ENCODE results near the gene DPCD. TPM values are rescaled to one million over a fixed set of nuclear protein-coding genes. Genes with fewer than 3 reads are reported as not detected.
"Not testable (repeated sequence)": the region's sequence is repeated elsewhere in the genome, so short reads cannot be mapped to it uniquely, and the experiment has no call there.

Gene DPCD
- total RNA-seq, 4 donors from 2014 or later = 8.2 to 15.7 (median 13.5) TPM; not detected in 1

DNA sequence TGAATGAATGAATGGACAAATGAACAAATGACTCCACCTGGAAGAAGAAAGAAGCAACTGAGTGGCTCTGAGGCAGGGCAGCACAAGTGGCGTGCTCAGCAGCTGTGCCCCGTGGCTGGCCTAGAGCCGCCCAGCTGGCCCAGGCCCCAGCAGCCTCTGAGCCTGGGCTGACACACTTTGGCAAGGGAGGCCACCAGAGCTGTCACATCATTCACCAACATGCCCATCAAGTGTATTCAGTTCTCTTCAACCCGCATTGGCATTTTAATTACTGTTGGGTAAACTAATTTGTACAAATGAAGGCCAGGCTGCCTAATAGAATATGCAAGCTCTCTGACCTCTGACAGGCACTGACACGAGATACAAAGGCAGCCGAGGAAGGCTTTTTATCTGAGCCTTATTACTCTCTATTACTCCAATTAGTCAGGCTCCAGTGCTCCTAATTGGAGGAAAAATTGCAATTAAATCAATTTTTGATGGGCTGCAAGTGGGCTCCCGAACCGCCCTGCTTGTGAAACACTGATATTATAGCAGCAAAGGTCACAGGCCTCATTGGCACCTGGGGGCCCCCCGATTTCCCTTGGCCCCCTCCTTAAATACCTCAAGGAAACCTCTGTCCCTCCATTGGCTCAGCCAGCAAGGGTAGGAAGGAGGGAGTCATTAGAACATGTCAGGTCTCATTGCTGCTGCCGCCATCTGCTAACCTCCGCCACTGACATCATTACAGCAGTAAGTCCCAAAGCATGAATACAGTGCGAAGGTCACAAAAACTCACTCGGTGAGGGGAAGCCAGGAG lies 41.9 kb downstream of the DPCD start:
- 91 to 100% methylated on average over 1 to 13 of the region's 13 CpGs for WGBS, 2 donors (ENCODE audit: low coverage in 1 of 2)
- H3K36me3 ChIP-seq = no peaks in the 10 kb centered on the region
- no peak overlapping the region for H3K4me3 ChIP-seq
- no peaks in the 10 kb centered on the region for H3K4me1 ChIP-seq
- H3K27ac ChIP-seq = no peak overlapping the region
- H3K9me3 ChIP-seq = no peaks in the 10 kb centered on the region
- TF ChIP-seq EP300 (IDR thresholded peaks at IDR 0.05; ENCODE audit: low read depth) (no peak), POLR2AphosphoS5 (IDR thresholded peaks at IDR 0.05) (no peak), POLR2A (IDR thresholded peaks at IDR 0.05) (no peak)
- in situ Hi-C loops (cut with MboI; ENCODE audit: low pct_ligation_motif_present in 1 of 4, low pct_unique_long_range_greater_than_20kb in 1 of 4, low sequenced_read_pairs in 3 of 4) = no loop called here
- DNase-seq = no peak
- intact Hi-C loops (cut with DNase I; ENCODE audit: low total_unique reads) = no loop called here
- no peaks in the 10 kb centered on the region for H3K27me3 ChIP-seq

DNA sequence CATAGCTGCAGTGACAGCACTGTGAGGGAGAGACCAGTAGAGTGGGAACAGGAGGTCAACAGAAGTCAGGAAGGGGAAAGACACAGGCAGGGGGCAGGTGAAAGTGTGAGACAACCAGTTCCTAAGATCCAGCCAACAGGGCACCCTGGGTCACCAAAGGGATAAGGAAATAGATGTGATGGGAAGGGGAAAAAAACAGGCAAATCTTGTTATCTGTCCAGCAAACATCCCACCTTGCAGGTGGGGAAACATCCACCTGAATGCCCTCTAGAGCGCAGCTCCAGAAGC lies 42.5 kb downstream of the DPCD start:
- Histone ChIP-seq H3K4me3 (no peak overlapping the region), H3K4me1 (no peaks in the 10 kb centered on the region), H3K9me3 (no peaks in the 10 kb centered on the region), H3K27me3 (no peaks in the 10 kb centered on the region), H3K36me3 (no peaks in the 10 kb centered on the region), H3K27ac (no peak overlapping the region)
- in situ Hi-C loops (cut with MboI; ENCODE audit: low pct_ligation_motif_present in 1 of 4, low pct_unique_long_range_greater_than_20kb in 1 of 4, low sequenced_read_pairs in 3 of 4) (no loop called here), intact Hi-C loops (cut with DNase I; ENCODE audit: low total_unique reads) (no loop called here)
- no peak for DNase-seq
- TF ChIP-seq, protein P1, sequence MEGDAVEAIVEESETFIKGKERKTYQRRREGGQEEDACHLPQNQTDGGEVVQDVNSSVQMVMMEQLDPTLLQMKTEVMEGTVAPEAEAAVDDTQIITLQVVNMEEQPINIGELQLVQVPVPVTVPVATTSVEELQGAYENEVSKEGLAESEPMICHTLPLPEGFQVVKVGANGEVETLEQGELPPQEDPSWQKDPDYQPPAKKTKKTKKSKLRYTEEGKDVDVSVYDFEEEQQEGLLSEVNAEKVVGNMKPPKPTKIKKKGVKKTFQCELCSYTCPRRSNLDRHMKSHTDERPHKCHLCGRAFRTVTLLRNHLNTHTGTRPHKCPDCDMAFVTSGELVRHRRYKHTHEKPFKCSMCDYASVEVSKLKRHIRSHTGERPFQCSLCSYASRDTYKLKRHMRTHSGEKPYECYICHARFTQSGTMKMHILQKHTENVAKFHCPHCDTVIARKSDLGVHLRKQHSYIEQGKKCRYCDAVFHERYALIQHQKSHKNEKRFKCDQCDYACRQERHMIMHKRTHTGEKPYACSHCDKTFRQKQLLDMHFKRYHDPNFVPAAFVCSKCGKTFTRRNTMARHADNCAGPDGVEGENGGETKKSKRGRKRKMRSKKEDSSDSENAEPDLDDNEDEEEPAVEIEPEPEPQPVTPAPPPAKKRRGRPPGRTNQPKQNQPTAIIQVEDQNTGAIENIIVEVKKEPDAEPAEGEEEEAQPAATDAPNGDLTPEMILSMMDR (IDR thresholded peaks at IDR 0.05) = no peak
- 95% methylated on average over 1 of the region's 1 CpG; no CpG with 5 or more reads in 1 of the 2 donors for WGBS, 2 donors (ENCODE audit: low coverage in 1 of 2)

DNA sequence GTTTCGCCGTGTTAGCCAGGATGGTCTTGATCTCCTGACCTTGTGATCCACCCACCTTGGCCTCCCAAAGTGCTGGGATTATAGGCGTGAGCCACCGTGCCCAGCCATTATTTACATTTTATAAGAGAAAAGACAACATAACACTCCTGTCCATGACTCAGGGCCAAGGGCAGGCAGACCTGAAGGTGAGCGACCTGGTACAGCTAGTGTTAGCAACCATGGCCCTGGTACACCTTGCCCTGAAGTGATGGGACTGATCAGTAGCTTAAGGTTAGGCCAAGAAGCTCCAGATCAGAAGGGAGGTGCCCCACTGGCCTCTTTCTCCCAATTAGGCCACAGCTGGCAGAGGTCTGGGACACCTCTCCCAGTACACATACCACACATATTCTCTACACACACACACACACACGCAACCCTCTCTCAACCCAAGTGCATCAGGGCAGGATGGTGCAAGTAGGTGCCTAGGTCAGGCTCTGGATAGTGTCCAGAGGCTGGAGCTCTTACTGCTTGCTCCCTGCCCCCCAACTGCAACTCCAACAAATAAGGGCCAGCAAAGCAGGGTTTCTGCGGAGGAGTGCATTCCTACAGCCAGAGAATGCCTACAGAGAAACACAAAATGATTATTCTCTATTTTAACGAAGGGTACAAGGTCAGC lies 43.8 kb downstream of the DPCD start:
- H3K36me3 ChIP-seq = no peaks in the 10 kb centered on the region
- H3K27me3 ChIP-seq = no peaks in the 10 kb centered on the region
- in situ Hi-C loops (cut with MboI; ENCODE audit: low pct_ligation_motif_present in 1 of 4, low pct_unique_long_range_greater_than_20kb in 1 of 4, low sequenced_read_pairs in 3 of 4) = no loop called here
- H3K4me1 ChIP-seq = no peaks in the 10 kb centered on the region
- no peak overlapping the region for H3K4me3 ChIP-seq
- no peak overlapping the region for H3K27ac ChIP-seq
- 78 to 100% methylated on average over 1 to 8 of the region's 8 CpGs for WGBS, 2 donors (ENCODE audit: low coverage in 1 of 2)
- no peaks in the 10 kb centered on the region for H3K9me3 ChIP-seq
- no peak for DNase-seq
- TF ChIP-seq POLR2AphosphoS5 (IDR thresholded peaks at IDR 0.05) (no peak), POLR2A (IDR thresholded peaks at IDR 0.05) (no peak), EP300 (IDR thresholded peaks at IDR 0.05; ENCODE audit: low read depth) (no peak)
- TF ChIP-seq, protein P1 (IDR thresholded peaks at IDR 0.05) = no peak
- intact Hi-C loops (cut with DNase I; ENCODE audit: low total_unique reads) = no loop called here

DNA sequence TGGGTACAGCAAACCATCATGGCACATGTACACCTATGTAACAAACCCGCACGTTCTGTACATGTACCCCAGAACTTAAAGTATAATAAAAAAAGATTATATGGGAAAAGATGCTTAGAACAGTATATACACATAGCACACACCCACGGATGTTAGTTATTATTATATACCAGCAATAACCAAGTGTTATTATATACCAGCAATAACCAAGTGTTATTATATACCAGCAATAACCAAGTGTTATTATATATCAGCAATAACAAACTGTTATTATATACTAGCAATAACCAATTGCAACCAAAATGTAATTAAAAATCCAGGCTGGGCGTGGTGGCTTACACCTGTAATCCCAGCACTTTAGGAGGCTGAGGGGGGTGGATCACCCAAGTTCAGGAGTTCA lies 45.4 kb downstream of the DPCD start:
- DNase-seq; H3K36me3 ChIP-seq; H3K27ac ChIP-seq; H3K9me3 ChIP-seq; H3K27me3 ChIP-seq; H3K4me1 ChIP-seq; in situ Hi-C loops (cut with MboI; ENCODE audit: low pct_ligation_motif_present in 1 of 4, low pct_unique_long_range_greater_than_20kb in 1 of 4, low sequenced_read_pairs in 3 of 4); H3K4me3 ChIP-seq; intact Hi-C loops (cut with DNase I; ENCODE audit: low total_unique reads): not testable (repeated sequence)
- 90% methylated on average over 4 of the region's 4 CpGs for WGBS, 2 donors (ENCODE audit: low coverage in 1 of 2)

DNA sequence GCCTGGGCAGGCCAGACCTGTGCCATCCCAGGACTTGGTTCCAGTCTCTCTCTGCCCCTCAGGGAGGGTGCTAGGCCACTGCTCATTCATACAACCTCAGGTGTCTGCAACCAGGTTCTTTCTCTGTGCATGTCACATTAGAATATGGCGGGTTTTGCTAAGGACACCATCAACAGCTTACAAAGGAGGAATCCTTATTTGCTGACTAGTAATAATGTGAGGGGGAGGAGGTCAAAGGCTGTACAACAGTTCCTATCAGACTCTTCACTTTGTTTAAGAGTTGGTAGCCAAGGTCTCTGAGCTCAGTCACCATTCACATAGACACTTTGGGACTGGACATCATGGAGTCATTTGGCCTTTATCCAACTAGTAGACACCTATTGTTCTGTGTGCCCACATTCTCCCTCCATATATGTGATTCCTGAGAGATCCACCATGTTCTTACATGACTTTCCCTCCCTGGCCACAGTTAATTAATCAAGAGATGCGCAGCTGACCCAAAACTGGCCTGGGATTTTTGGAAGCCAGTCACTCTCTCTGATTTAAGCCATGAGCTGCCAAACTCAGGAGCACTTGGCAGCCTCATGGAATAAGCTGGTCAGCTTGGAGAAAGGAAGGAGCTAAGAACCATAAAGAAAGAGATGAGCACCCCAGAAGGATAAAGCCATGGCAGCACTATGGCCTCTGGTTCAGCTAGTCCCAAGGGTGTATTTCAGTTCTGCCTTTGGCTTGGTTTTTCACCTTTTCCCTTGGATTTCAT lies 51.2 kb downstream of the DPCD start:
- TF ChIP-seq, protein P1 (IDR thresholded peaks at IDR 0.05) = no peak
- TF ChIP-seq POLR2AphosphoS5 (IDR thresholded peaks at IDR 0.05) (no peak), EP300 (IDR thresholded peaks at IDR 0.05; ENCODE audit: low read depth) (no peak), POLR2A (IDR thresholded peaks at IDR 0.05) (no peak)
- no peak for DNase-seq
- Histone ChIP-seq H3K36me3 (no peaks in the 10 kb centered on the region), H3K4me3 (no peak overlapping the region), H3K27ac (no peak overlapping the region), H3K4me1 (no peaks in the 10 kb centered on the region), H3K9me3 (no peaks in the 10 kb centered on the region), H3K27me3 (no peaks in the 10 kb centered on the region)
- intact Hi-C loops (cut with DNase I; ENCODE audit: low total_unique reads) (no loop called here), in situ Hi-C loops (cut with MboI; ENCODE audit: low pct_ligation_motif_present in 1 of 4, low pct_unique_long_range_greater_than_20kb in 1 of 4, low sequenced_read_pairs in 3 of 4) (no loop called here)
- 100% methylated on average over 2 of the region's 2 CpGs; no CpG with 5 or more reads in 1 of the 2 donors for WGBS, 2 donors (ENCODE audit: low coverage in 1 of 2)
